GM18858 (cell line): ENCODE measurements around the gene CRYGC.
"Not testable (repeated sequence)": the region's sequence is repeated elsewhere in the genome, so short reads cannot be mapped to it uniquely, and the experiment has no call there.

Source experiments
- ATAC-seq: cut with Tn5 transposase; IDR thresholded peaks from one replicate; pipeline ENCODE4 v1.9.1; 2021; ENCODE audit not compliant: unreplicated experiment

CRYGC gene

GRCh38 chr2:208138334-208138733 lies 8.7 kb upstream of the CRYGC start:
- not testable (repeated sequence) for ATAC-seq

- no peak for ATAC-seq
These were observed 7.1 kb upstream of the CRYGC start for GRCh38 chr2:208136716-208137094.

GRCh38 chr2:208135794-208136715 lies 6.4 kb upstream of the CRYGC start:
- ATAC-seq: no peak

GRCh38 chr2:208134928-208135586 lies 5.4 kb upstream of the CRYGC start:
- ATAC-seq: no peak

GRCh38 chr2:208130712-208131110 lies 1.1 kb upstream of the CRYGC start:
- ATAC-seq: no peak

- no peak for ATAC-seq
These were observed 1.5 kb downstream of the CRYGC start for GRCh38 chr2:208128136-208128535.

- ATAC-seq: no peak
These were observed 2.5 kb downstream of the CRYGC start for GRCh38 chr2:208127090-208127489.

GRCh38 chr2:208125251-208125650 lies 4.4 kb downstream of the CRYGC start:
- ATAC-seq: no peak

- ATAC-seq: not testable (repeated sequence)
These were observed 5.5 kb downstream of the CRYGC start, which contains the start of gene CRYGD for GRCh38 chr2:208124013-208124715. Gene CRYGD, minus strand, starts transcription at chr2:208124524. Its CDS starts 51 bp downstream, at chr2:208124473.

GRCh38 chr2:208122248-208122647 lies 7.4 kb downstream of the CRYGC start:
- no peak for ATAC-seq

- ATAC-seq: no peak
These were observed 10.7 kb downstream of the CRYGC start for GRCh38 chr2:208118918-208119317.

- ATAC-seq: not testable (repeated sequence)
These were observed 12.2 kb downstream of the CRYGC start for GRCh38 chr2:208117390-208117789.

- no peak for ATAC-seq
These were observed 16.7 kb downstream of the CRYGC start for GRCh38 chr2:208112969-208113368.

GRCh38 chr2:208112273-208112745 lies 17.3 kb downstream of the CRYGC start:
- ATAC-seq: not testable (repeated sequence)

- ATAC-seq: no peak
These were observed 26.0 kb downstream of the CRYGC start for GRCh38 chr2:208103616-208104015.

GRCh38 chr2:208101716-208102631 lies 27.7 kb downstream of the CRYGC start:
- ATAC-seq: no peak

- ATAC-seq: no peak
These were observed 29.8 kb downstream of the CRYGC start for GRCh38 chr2:208099682-208100470.

- not testable (repeated sequence) for ATAC-seq
These were observed 30.9 kb downstream of the CRYGC start for GRCh38 chr2:208098701-208099100.

- no peak for ATAC-seq
These were observed 31.4 kb downstream of the CRYGC start for GRCh38 chr2:208098267-208098666.
